Hippocampal formation (tissue), 2 donors: ENCODE measurements around the gene CDH13.

Experiments
- DNase-seq, 2 donors: peaks; one replicate each; lab custom pipeline; 2025; lab: John Stamatoyannopoulos, UW

Gene CDH13

DNA sequence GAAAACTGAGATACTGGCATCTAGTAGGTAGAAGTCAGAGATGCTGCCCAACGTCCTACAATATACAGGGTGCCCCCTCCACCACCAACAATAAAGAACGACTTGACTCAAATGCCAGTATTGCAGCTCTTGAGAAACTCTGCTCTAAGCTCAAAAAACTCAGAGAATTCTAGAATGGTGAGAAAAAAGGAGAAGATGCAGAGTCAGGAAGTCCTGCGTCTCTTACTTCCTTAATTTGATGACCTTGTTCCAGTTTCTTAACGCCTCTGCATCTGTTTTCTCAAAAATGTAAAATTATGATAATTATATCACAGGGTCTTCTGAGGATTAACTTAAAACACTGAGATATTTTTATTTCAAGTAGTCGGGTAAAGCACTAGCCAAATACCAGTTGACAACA lies 1179.3 kb downstream of the CDH13 start:
- DNase-seq, result no peak

DNA sequence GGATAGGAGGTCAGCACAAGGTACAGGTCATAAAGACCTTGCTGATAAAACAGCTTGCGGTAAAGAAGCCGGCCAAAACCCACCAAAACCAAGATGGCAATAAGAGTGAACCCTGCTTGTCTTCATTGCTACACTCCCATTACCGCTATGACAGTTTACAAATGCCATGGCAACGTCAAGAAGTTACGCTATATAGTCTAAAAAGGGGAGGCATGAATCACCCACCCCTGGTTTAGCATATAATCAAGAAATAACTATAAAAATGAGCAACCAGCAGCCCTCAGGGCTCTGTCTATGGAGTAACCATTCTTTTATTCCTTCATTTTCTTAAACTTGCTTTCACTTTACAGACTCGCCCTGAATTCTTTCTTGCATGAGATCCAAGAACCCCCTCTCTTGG lies 1180.0 kb downstream of the CDH13 start:
- DNase-seq, result no peak

DNA sequence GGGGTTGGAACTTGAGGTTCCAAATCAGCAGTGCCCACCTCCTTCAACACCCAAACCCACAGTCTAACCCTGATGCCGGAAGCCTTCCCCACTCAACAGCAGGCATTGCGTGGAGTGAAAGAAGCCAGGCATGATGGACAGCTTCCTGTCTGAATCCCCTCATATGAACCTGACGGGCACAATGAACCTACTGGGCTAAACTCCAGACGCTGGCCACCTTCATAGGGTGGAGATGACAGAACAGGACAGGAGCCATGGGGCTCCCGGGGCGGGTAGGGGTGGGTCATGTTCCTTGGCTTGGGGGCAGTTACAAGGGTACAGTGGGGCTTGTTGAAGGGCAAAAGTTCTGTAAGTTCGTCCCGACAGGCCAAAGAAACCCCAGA lies 1180.5 kb downstream of the CDH13 start:
- no peak for DNase-seq

DNA sequence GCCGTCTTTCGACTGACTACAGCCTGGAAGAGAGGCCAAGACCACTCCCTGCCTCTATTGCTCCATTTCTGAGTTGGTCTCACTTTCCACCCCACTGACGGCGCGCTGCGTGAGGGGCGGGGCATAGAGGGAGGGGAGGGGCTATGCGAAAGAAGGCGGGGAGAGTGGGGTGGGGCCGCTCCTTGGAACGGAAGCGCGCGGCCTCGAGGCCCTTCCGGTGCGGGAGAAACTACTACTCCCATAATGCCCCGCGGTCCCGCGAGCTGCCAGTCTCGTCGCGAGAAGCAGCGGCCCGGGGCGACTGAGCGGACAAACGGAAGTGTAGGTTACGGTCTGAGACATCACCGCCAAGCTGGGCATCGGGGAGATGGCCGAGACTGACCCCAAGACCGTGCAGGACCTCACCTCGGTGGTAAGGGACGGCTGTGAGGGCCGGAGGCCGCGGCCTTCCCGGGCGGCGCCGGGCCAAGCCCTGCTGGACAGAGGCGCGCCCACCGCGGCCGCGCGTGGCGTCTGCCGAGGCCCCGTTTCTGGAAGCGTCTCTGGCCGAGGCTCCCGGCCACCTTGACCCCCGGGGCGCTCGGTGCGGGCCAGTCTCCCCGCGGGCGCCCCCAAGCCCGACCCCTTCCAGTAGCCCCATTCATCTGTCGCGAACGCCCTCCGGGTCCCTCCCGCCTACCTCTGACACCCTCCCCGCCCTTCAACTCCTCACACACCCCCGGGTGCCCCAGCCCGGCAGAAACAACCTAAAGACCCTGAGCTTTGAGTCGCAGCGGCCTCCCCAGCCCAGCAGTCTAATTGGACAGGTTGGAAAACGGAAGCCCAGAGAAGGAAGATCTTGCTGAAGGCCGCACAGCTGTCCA lies 1181.2 kb downstream of the CDH13 start, which contains the start of gene HSBP1:
HSBP1 (plus strand) TSS at position 269 of the 863 bp plus-strand sequence; CDS start at position 368, 99 bp downstream.
- peak; percentile 85 to 86 for DNase-seq

DNA sequence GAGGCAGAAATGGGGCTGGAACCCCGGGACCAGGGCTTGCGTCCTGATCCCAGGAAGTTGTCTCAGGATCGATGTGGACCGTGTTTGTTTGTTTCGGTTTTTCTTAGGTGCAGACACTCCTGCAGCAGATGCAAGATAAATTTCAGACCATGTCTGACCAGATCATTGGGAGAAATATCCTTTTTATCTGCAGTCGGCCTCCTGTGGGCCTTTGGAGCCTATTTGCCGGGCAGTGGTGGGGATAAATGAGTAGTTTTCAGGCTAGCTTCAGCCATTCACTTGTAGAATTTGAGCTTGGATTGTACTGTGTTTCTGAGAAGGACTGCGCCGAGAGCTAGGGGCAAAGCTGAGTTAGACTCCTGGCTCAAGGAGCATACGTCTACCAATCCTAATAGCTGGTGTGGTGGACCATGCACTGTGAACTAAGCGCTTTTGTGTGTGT lies 1181.8 kb downstream of the CDH13 start:
- DNase-seq, result no peak

DNA sequence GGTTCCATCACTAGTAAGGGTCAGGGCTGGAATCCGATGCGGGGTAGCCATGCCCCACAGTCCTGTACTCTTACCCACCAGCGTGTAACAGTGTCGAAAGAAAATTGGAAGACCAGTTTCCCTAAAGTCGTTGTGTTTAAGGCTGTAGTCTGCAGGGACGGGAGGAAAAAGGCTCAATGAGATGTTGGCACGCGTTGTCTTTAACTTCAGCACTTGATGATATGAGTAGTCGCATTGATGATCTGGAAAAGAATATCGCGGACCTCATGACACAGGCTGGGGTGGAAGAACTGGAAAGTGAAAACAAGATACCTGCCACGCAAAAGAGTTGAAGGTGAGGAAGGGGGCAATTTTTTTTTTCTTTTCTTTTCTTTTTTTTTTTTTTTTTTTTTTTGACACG lies 1182.3 kb downstream of the CDH13 start:
- no peak for DNase-seq

DNA sequence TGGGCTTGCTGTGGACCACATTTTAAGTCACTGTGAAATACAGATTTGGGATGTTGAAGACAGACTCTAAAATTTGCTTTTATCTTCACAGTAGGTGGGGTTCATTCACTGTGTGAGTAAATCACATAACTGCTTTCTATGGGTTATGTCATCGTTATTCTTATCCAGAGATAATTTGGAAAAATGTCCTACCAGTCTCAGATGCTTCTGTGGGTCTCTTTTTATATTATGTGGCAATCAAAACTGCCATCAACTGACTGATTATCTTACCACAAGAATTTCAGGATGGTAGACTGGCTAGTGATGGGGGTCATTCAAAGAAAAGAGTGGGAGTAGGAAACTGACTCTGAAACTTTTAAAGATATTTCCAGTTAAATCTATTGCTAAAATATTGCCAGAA lies 1184.1 kb downstream of the CDH13 start:
- no peak for DNase-seq

DNA sequence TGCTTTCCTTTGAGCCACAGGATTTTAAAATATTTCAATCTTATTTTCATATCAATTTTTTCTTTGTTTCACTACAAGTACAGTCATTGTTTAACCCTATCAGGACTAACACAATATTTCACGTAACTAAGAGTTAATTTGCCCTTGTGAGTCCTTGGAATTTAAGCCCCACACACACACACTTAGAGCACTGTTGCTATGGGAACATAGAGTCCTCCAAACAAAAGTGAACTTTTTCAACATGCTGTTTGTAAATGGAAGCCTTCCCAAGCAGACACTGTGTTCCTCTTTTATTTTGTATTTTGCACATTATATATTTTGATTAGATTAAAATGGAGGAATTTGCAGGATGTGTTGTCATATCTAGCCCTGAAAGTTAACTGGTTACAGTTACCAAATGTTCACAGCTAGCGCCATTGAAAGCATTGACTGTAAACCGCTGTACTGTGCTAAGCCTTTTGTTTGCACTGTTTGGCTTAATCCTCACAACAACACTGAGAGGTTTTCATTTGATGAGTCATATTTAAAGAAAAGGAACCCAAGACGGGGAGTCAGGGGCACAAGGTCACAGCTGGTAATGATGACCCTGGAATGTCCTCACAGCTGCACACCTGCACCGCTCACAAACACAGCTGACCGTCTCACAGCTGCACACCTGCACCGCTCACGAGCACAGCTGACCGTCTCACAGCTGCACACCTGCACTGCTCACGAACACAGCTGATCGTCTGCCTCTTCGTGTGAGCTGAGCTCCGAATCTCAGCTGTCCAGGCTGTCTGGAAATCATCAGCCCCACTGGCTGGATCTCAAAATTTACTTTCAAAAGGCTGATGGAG lies 1187.3 kb downstream of the CDH13 start:
- no peak for DNase-seq

DNA sequence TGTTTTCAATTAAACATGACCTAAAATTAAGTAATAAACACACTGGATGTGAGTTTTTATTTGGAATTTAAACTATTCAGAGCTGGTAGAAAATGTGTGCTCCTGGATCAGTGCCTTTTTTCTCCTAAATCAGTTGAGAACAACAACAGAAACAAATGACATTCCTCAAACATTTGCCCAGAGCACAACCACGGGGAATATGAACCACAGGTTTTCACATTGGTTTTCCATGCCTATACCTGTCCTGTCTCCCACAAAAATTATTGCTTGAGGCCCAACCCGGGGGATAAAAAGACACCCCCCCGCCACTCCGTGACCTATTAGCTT lies 1187.9 kb downstream of the CDH13 start:
- DNase-seq, result no peak

DNA sequence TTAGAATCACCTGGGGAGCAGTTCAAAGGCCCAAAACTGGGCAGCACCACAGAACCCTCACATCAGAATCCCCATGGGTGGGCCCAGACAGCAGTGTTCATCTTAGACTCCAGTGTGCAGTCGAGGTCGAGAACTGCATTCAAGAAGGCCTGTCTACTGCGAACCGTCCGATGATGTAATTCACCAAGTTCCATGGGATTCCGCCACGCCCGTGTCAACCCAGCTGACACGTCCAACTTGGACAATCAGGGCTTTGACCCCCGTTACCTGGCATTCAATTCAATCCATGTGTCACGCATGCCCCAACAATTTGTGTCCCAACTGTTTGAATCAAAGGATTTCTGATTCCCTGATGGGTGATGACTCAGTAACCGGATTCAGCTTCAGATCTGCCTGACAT lies 1190.3 kb downstream of the CDH13 start:
- no peak for DNase-seq

DNA sequence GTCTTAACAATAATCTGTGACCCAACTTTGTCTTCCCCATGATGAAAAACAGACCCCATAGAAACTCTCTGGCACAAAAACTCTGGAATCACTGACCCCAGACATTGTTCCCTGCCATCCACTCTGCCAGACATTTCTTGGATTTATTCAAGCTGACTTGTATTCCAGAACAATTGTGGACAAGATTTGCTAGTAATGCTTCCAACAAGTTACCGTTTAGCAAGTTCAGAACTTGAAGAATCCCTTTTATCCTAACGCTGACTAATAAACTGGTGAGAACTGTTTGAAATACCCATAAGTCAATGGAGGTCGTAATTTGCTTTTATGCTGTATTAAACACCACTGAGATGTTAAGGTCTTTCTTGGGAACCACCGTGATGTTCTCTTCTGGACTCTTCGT lies 1191.5 kb downstream of the CDH13 start:
- no peak for DNase-seq

DNA sequence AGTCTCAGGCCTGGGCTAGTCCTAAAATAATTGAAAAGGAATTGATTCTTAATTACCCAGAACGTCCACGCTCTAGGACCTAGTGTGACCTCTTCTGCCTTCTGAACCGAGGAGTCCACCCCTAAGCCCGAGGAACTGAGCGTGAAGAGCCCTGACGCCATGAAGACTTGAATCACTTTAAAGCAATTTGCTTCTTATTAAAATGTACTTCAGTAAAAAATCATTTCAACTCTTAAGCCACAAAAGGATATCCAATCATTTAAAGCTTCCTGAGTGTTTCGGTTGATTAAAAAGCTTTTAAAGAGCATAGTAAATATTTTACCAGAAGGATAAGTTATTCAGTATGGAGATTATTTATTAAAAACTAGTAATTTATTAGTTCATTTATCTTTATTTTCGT lies 1192.6 kb downstream of the CDH13 start:
- DNase-seq, result no peak

DNA sequence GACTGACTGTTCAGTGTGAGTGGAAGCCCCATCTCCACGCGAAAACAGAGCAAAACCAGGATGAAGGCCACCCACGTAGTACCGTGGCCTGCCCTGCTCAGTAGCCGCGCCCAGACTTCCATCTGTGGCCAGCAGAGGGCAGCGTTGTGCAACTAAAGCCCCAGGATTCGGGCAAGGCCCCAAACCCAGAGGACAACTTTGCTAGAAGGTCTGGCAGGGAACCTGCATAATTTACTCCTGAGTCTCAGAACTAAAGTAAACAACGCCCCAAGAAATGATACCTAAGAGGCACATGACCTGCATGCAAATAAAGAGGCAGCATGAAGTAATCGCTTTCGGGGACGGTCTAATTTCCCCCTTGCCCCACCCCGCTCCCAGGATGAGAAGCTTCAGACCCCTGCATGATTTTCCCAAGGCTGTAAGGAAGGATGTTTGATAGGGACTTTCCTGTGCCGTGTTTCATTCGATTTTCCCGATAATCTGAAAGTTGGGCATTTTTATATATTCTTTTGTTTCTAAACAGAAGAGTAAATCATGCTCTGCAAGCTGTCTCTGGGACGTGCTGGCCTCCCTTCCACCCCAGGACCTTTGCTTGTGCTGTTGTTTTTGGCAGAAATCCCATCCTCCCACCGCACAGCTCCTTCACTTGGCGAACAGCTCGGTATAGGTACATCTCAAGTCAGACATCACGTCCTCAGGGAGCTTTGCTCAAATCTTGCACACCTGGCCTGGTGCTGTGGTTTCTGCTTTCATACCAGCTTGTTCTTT lies 1199.6 kb downstream of the CDH13 start:
- peak; percentile 66 to 83 for DNase-seq

DNA sequence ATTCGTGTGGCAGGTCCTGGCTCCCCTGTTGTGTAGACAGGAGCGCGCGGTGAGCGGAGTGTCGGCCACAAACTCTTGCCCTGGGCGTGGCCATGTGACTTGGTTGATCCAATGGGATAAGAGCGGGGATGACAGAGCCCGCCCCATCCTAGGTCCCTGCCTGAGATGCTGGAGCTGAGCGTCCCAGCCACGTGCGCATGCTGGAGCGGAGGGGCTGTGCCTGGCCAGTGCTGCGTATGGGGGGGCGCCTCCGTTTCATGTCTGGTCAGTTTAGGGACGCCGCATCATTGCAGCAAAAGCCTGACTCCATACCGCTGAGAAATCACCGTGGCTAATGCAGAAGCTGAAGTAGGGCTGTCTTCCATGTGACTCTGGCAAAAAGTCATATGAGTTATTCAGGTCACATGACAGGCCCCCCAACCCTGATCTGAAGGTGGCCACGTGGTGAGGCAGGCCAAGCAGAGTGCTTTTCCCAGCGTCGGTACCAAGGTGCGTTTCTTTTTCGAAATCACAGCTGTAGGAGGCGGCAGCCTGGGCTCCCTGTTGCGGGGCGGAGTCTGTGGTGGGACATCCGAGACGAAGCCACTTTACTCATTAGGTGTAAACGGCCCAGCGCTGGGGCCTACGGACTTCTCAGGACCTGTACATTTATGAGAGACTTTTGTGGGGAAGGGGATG lies 1203.5 kb downstream of the CDH13 start:
- no peak for DNase-seq

DNA sequence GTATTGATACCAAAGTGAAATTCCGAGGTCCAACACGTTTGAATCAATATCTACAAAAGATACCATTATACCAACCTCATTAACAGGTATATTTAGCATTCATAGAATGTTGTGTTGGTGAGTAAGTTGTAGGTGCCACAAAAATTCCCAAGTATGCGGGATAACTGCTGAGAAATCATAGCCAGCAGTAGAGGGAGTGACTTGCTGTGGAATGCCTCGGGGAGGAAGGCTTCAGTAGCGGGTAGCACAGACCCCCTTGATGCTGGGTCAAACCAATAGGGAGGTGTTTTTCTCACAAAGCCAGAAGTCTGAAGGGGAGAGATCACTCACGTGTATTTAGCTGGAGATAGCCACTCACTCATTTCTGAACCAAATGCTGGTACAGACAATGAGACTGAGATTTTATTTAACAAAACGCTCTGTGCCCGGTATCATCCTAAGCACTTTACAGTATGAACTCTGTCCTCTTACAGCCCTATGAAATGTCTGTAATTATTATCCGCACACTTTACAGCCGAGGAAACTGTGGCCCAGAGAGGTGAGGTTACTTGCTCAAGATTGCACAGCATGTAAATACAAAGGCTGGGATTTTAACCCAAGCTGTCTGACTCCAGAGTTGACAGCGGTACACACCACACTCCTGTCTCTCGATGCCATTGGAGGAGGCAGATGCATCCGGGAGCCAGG lies 1204.1 kb downstream of the CDH13 start:
- no peak for DNase-seq

DNA sequence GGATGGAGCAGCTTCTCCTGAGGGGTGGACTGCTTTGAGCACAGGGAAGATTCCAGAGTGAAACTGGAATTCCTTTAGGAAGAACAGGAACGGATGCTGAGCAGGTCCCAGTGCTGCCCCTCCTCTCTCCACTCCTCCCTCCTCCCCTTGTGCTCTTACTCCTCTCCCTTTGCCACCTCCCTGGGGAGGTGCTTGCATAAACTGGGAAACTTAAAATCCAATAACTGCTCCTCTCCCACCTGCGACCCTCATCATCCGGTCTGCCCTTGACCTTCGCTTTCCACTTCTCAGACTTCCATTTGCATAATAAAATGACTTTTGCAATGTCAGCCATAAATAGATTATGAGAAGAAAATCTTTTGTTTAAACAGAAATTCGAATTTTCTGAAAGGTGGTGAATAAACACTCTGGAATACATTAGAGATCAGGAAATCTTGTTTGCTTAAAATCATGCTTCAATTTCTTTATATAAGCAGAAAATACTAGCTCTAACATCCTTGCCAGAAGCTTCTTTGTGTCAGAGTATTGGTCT lies 1204.8 kb downstream of the CDH13 start:
- no peak for DNase-seq

DNA sequence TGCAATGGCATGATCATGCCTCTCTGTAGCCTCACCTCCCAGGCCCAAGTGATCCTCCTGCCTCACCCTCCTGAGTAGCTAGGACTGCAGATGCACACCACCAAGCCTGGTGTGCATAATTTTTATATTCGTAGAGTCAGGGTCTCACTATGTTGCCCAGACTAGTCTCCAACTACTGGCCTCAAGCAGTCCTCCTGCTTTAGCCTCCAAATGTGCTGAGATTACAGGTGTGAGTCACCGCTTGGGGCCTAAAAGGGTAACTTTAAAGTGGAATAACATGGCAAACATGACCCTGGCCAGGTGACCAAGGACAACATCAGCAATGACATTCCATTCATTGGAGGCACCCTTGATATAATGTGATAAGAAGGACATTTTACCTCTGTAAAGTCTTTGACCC lies 1207.2 kb downstream of the CDH13 start:
- no peak for DNase-seq

DNA sequence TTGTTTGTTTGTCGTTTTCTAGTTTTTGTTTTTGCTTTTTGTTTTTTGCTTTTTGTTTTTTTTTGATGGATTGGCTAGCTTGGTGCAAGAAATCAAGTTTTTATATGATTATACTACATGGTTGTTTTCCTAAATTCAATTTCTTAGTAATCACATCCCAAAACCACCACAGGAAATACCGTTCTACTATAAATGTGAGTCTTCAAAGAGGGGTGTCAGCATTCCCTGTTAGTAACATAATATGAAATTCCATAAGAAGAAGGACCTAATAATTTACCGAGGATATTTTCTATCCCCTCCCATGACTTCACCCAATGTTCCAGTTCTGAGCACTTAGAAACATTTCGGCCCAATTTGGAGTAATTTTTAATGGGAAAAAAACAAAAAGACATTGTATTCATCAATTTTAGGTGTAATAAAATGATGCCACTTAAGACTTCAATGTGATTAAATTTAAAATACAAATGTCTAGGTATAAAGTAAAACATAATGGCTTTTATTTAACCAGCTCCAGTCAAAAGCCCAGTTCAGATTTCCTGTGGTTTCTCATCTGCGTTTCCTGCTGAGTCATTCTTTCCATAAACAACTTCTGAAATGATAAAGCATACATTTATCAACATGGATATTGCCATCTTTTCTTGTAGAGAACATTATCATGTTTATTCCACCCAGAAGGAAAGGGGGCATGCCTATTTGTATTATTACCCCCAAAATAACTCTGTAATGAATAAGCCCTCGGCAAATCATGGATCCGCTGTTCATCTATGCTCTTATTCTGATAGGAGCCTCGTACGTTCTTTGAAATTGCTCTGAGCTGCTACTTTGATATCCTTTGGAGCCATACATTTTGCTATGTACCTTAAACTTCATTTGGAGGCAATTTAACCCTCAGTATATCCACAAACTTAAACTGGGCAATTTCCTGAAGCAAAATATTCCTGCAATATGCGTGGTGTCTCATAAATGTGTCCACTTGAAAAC lies 1209.1 kb downstream of the CDH13 start:
- DNase-seq, result no peak

DNA sequence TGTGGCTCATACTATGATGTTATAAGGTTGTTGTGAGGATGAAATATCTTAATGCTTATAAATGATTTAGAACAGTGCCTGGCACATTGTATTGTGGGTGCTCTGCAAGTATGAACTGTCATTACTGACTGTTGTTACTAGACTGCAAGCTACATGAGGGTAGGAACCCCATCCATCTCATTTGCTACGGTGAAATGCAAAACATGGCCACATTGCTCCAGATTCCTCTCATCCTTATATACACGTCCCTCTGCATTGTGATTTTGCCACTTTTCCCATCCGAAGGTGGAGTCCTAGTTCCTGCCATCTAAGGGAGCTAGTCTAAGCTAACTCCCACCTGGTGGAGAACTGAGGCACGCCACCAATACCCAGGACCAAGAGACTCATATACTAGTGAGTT lies 1210.8 kb downstream of the CDH13 start:
- no peak for DNase-seq

DNA sequence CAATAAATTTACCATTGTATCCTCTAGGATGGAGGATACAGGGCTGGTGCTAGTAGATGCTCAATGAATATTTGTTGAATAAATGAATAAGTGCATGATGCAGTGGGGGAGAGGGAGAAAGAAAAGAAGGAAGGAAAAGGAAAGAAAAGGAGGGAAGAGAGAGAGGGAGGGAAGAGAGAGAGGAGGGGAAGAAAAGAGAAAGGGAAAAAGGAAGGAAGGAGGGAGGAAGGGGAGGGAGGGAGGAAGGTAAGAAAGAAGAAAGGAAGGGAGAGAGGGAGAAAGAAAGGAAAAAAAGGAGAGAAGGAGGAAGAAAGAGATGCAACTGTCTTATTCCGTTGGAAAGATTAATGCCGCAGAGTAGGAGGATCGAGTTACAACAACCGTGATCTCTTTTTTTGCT lies 1211.4 kb downstream of the CDH13 start:
- no peak for DNase-seq
